GM12878 (cell line): ENCODE data around the gene FASTKD2. TPM values are rescaled to one million over a fixed set of nuclear protein-coding genes. Genes with fewer than 3 reads are reported as not detected.

Experiments
- ATAC-seq: fragments of 200-7000 bp; cut with Tn5 transposase; 3 replicates; pipeline ENCODE4 v1.9.1; 2020; ENCODE audit warnings: mild to moderate bottlenecking, moderate library complexity
- BruUV-seq: library from RNA; stranded (reverse); fragments of 400-500 nt; replicated peaks from 2 replicates; lab custom pipeline; 2021; lab: Mats Ljungman, UMichigan
- CTCF ChIA-PET: fragments of 300-600 bp; sonication (Branson Sonifier 250); formaldehyde crosslinking; extraction: SDS; loops from one replicate; lab custom pipeline; 2021; ENCODE audit warnings: inconsistent platforms; lab: Yijun Ruan, JAX
- POLR2A ChIA-PET: fragments of 350-600 bp; formaldehyde crosslinking; extraction: SDS; loops from one replicate; lab custom pipeline; 2021; ENCODE audit warnings: inconsistent platforms; lab: Charles Lee
- RAD21 ChIA-PET: fragments of 300-600 bp; sonication (Branson Sonifier 250); formaldehyde crosslinking; loops from one replicate; lab custom pipeline; 2023; ENCODE audit warnings: antibody characterized with exemption; ENCODE audit not compliant: unreplicated experiment; lab: Charles Lee
- SMC1A ChIA-PET: fragments of 300-600 bp; sonication (Branson Sonifier 250); formaldehyde crosslinking; loops from one replicate; lab custom pipeline; 2023; ENCODE audit not compliant: unreplicated experiment, uncharacterized antibody; lab: Charles Lee
- DNase-seq: peaks from one replicate; pipeline ENCODE4 v3.0.0-alpha.2; 2011; ENCODE audit warnings: low read depth, low spot score
- FAIRE-seq: peaks from 3 replicates; lab custom pipeline; 2011; peaks lifted over from hg19 to GRCh38; lab: Jason Lieb, UNC
- H2AFZ ChIP-seq: 2 replicates; pipeline ENCODE4 v1.6.0; 2011; ENCODE audit warnings: low read depth, low read length, control low read depth; ENCODE audit not compliant: control insufficient read depth
- H3K27ac ChIP-seq: 2 replicates; pipeline ENCODE4 v1.5.1; 2011; ENCODE audit warnings: control low read depth; ENCODE audit not compliant: control insufficient read depth, insufficient read depth
- H3K27me3 ChIP-seq, 2 experiments: replicated peaks in 1 of 2; 2 replicates each; pipeline versions ENCODE4 v1.6.0 to v1.6.1; 2011; ENCODE audit warnings: low read length in 1 of 2; ENCODE audit not compliant: control insufficient read depth in 2 of 2, insufficient read depth in 2 of 2
- H3K36me3 ChIP-seq, 2 experiments: 2 replicates each; pipeline ENCODE4 v1.5.1; 2011; ENCODE audit warnings: low read length in 1 of 2; ENCODE audit not compliant: control insufficient read depth in 2 of 2, insufficient read depth in 2 of 2
- H3K4me1 ChIP-seq: 2 replicates; pipeline ENCODE4 v1.6.1; 2011; ENCODE audit warnings: mild to moderate bottlenecking, low read length, moderate library complexity, mixed read lengths; ENCODE audit not compliant: control insufficient read depth, insufficient read depth
- H3K4me2 ChIP-seq: 2 replicates; pipeline ENCODE4 v1.6.0; 2011; ENCODE audit warnings: control low read depth; ENCODE audit not compliant: control insufficient read depth, insufficient read depth
- H3K4me3 ChIP-seq: fragments of 200-600 bp; sonication (generic); 2 replicates; pipeline ENCODE4 v1.5.1; 2016
- H3K79me2 ChIP-seq: 2 replicates; pipeline ENCODE4 v1.6.0; 2011; ENCODE audit warnings: low read length; ENCODE audit not compliant: control insufficient read depth, insufficient read depth
- H3K9ac ChIP-seq: 2 replicates; pipeline ENCODE4 v1.8.0; 2011; ENCODE audit warnings: low read length, control low read depth, mixed read lengths; ENCODE audit not compliant: control insufficient read depth, insufficient read depth
- H3K9me3 ChIP-seq: replicated peaks from 3 replicates; pipeline ENCODE4 v1.5.1; 2011; ENCODE audit warnings: mild to moderate bottlenecking, low read length; ENCODE audit not compliant: control insufficient read depth, insufficient read depth
- H4K20me1 ChIP-seq: 2 replicates; pipeline ENCODE4 v1.6.0; 2011; ENCODE audit not compliant: control insufficient read depth, insufficient read depth
- ATF3 ChIP-seq: IDR thresholded peaks from 2 replicates; pipeline ENCODE4 v1.6.1; 2011; ENCODE audit warnings: low read depth, mild to moderate bottlenecking, low read length, moderate library complexity, borderline replicate concordance; ENCODE audit errors: extremely low read depth
- EGR1 ChIP-seq, 2 experiments: IDR thresholded peaks; 1 replicate in 1 of 2; 2 replicates in 1 of 2; pipeline ENCODE4 v1.6.1; 2011 to 2012; ENCODE audit warnings: low read depth in 2 of 2, low read length in 2 of 2, borderline replicate concordance in 1 of 2, mild to moderate bottlenecking in 1 of 2, moderate library complexity in 1 of 2
- EP300 ChIP-seq, 2 experiments: fragments of 150-350 bp in 1 of 2; IDR thresholded peaks; 2 replicates each; pipeline ENCODE4 v1.6.1; 2011 to 2012; ENCODE audit warnings: low read depth in 2 of 2, low read length in 2 of 2, borderline replicate concordance in 1 of 2, improper control_type of control experiment in 1 of 2, inconsistent platforms in 1 of 2; ENCODE audit not compliant: control insufficient read depth in 1 of 2
- HDGF ChIP-seq: fragments of 450-650 bp; IDR thresholded peaks from 2 replicates; pipeline ENCODE4 v1.6.1; 2016; ENCODE audit warnings: antibody characterized with exemption
- HSF1 ChIP-seq: fragments of 150-350 bp; IDR thresholded peaks from 2 replicates; pipeline ENCODE4 v1.6.1; 2014; ENCODE audit warnings: mild to moderate bottlenecking, low read depth, low read length
- MLLT1 ChIP-seq: fragments of 450-650 bp; IDR thresholded peaks from 2 replicates; pipeline ENCODE4 v1.6.1; 2016; ENCODE audit warnings: mild to moderate bottlenecking
- ZNF592 ChIP-seq: fragments of 450-650 bp; IDR thresholded peaks from 2 replicates; pipeline ENCODE4 v1.6.1; 2017; ENCODE audit warnings: mild to moderate bottlenecking, moderate library complexity
- WGBS: methylation state at CpG from one replicate; pipeline ENCODE4 v1.1.6; 2016; ENCODE audit warnings: low lambda C conversion rate; ENCODE audit not compliant: insufficient replicate concordance, insufficient coverage; ENCODE audit errors: missing lambda C conversion rate; 5-methylcytosine and 5-hydroxymethylcytosine counted together
- in situ Hi-C: fragments of 300-500 bp; cut with MboI; formaldehyde crosslinking; loops from 9 replicates; pipeline ENCODE4 v1.14.3; 2018; ENCODE audit warnings: mixed read lengths
- intact Hi-C: fragments of 100-400 bp; cut with micrococcal nuclease; formaldehyde crosslinking; loops from one replicate; pipeline ENCODE4 v1.14.2; 2022; ENCODE audit not compliant: unreplicated experiment
- polyA plus RNA-seq, 11 experiments: library from polyadenylated mRNA; depleted of rRNA in 4 of 11; unstranded in 6 of 11; stranded (reverse) in 5 of 11; fragments of >200 nt; fragmentation: Nextera tagmentation in 4 of 11; fragmentation: Illumina TruSeq in 1 of 11; extraction: Ambion mirVana in 4 of 11; extraction: Trizol in 1 of 11; gene quantifications; 1 replicate in 1 of 11; 2 replicates in 10 of 11; pipeline versions ENCODE4 v1.2.1 to v1.2.3, GENCODE V29; 2011 to 2016; ENCODE audit warnings: inconsistent platforms in 2 of 11, missing spikeins in 2 of 11, low read depth in 1 of 11
- total RNA-seq, 4 experiments: library from RNA; depleted of rRNA in 3 of 4; stranded (reverse); fragments of >200 nt in 3 of 4; fragmentation: Illumina TruSeq in 1 of 4; extraction: Trizol in 1 of 4; gene quantifications; 2 replicates each; pipeline versions ENCODE4 v1.2.1 to v1.2.3, GENCODE V29; 2013 to 2021

FASTKD2 gene
- total and polyA plus RNA-seq, 10 of the 15 experiments (the other 5 are each of a cell fraction or from before 2014, with no cell fraction given), result 32.1 to 115 (median 52.3) TPM

GRCh38 chr2:206740800-206741199 lies 24.6 kb upstream of the FASTKD2 start:
- no TSS peak for BruUV-seq
- DNase-seq (no peak), FAIRE-seq (no peak), ATAC-seq (no peak)
- no peaks in the 10 kb centered on the region for H3K27me3 ChIP-seq
- 11% methylated on average over 2 of the region's 2 CpGs for WGBS
- no peaks in the 10 kb centered on the region for H3K79me2 ChIP-seq
- ChIA-PET POLR2A (no interaction called here), CTCF (interaction anchor here (1.2 kb wide), 1 partner anchor 51 kb away, joined by 3 read pairs; no protein-coding TSS in a partner anchor)
- H3K4me3 ChIP-seq, result no peak overlapping the region
- H3K27ac ChIP-seq, result no peak overlapping the region
- no peaks in the 10 kb centered on the region for H4K20me1 ChIP-seq
- H3K9me3 ChIP-seq, result no peaks in the 10 kb centered on the region
- no peak for TF ChIP-seq ATF3
- no peak for TF ChIP-seq HDGF
- TF ChIP-seq MLLT1, result no peak
- TF ChIP-seq HSF1, result no peak
- no peak for TF ChIP-seq ZNF592
- no peak for TF ChIP-seq EP300 (IDR thresholded peaks at IDR 0.05; ENCODE audit: borderline replicate concordance in 1 of 2, control insufficient read depth in 1 of 2, low read depth in 2 of 2, low read length in 2 of 2)
- TF ChIP-seq EGR1 (IDR thresholded peaks at IDR 0.05; ENCODE audit: borderline replicate concordance in 1 of 2, low read depth in 2 of 2, low read length in 2 of 2), result no peak
- TF ChIP-seq, all 136 proteins: peak for 0
- Histone ChIP-seq H2AFZ (no peak overlapping the region), H3K36me3 (no peaks in the 10 kb centered on the region), H3K4me1 (no peaks in the 10 kb centered on the region), H3K4me2 (no peak overlapping the region), H3K9ac (no peak overlapping the region)
- RAD21 ChIA-PET, result no interaction called here
- SMC1A ChIA-PET, result no interaction called here
- in situ Hi-C loops, result no loop called here
- intact Hi-C loops, result no loop called here
